ENCODE data around the gene EPB41L5. TPM values are rescaled to one million over a fixed set of nuclear protein-coding genes. Genes with fewer than 3 reads are reported as not detected.

Gene EPB41L5
- total RNA-seq, 1 experiment from 2014 or later = 83.0 TPM

DNA sequence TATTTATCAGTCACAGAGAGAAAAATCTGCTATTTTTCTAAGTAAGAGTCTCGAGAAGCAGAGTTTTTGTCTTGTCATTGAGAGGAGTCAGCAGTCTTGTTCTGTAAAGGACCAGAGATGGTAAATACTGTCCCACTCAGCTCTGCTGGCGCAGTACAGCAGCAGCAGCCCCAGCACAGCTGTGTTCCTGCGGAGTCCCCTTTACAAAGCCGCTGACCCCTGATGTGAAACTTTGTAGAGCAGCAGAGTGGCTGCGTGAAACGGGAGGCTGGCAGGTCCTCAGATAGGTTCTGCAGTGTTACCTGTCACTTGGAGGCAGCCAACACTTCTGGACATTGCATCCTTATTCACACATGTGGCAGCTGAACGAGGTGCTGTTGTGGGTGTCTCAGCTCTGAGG, 165.1 kb downstream of the EPB41L5 start:
- Histone ChIP-seq H3K4me3 (ENCODE audit: low read depth, low read length) (no peak overlapping the region), H3K4me1 (no peaks in the 10 kb centered on the region), H3K36me3 (ENCODE audit: control insufficient read depth, insufficient read depth, low read length) (peaks cover 2% of the 10 kb centered on the region), H3K9me3 (no peaks in the 10 kb centered on the region), H3K27me3 (replicated peaks; ENCODE audit: control insufficient read depth, insufficient read depth, low read length) (no peaks in the 10 kb centered on the region; the same call in 1 of the 2 replicates)
- ChIA-PET POLR2A (no interaction called here), CTCF (no interaction called here)
- no peak overlapping the region for H3K4me3 Mint-ChIP-seq (ENCODE audit: unreplicated experiment)
- BruUV-seq (replicated peaks) = no TSS peak
- H3K36me3 Mint-ChIP-seq (ENCODE audit: insufficient read depth, unreplicated experiment) = peaks cover 31% of the 10 kb centered on the region
- TF ChIP-seq, protein P1, sequence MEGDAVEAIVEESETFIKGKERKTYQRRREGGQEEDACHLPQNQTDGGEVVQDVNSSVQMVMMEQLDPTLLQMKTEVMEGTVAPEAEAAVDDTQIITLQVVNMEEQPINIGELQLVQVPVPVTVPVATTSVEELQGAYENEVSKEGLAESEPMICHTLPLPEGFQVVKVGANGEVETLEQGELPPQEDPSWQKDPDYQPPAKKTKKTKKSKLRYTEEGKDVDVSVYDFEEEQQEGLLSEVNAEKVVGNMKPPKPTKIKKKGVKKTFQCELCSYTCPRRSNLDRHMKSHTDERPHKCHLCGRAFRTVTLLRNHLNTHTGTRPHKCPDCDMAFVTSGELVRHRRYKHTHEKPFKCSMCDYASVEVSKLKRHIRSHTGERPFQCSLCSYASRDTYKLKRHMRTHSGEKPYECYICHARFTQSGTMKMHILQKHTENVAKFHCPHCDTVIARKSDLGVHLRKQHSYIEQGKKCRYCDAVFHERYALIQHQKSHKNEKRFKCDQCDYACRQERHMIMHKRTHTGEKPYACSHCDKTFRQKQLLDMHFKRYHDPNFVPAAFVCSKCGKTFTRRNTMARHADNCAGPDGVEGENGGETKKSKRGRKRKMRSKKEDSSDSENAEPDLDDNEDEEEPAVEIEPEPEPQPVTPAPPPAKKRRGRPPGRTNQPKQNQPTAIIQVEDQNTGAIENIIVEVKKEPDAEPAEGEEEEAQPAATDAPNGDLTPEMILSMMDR (IDR thresholded peaks at IDR 0.05; ENCODE audit: insufficient read depth in 1 of 2, low read depth in 1 of 2, low read length in 1 of 2, severe bottlenecking in 1 of 2, unreplicated experiment in 1 of 2) = no peak
- no peaks in the 10 kb centered on the region for H3K27me3 Mint-ChIP-seq (ENCODE audit: insufficient read depth, unreplicated experiment)
- intact Hi-C loops (cut with micrococcal nuclease; ENCODE audit: unreplicated experiment) = loop anchor here (10.0 kb wide), 2 partner anchors 233 to 353 kb away; no protein-coding TSS in a partner anchor
- H3K9me3 Mint-ChIP-seq (ENCODE audit: unreplicated experiment) = no peaks in the 10 kb centered on the region
- no peak for DNase-seq
- no peaks in the 10 kb centered on the region for H3K4me1 Mint-ChIP-seq (ENCODE audit: low read depth, unreplicated experiment)
- no peak overlapping the region for H3K27ac Mint-ChIP-seq (ENCODE audit: unreplicated experiment)

DNA sequence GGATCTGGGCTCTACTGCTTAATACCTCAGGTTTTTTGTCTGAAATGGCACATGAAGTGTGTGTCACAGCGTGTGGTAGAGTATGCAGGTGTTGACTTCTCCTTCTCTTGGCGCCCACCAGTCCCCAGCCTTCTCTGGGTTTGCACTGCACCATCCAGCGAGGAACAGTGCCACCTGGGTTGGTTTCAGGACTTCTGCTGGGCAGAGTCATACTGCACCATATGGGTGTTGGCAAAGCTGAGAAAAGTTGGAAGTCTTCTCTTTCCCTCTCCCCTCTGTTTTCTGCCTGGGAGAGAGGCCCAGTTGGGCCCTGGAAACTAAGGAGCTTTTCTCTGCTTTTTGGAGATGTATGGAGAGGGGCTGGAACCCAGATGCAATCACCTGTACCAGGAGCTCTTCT, 166.5 kb downstream of the EPB41L5 start:
- H3K4me1 Mint-ChIP-seq (ENCODE audit: low read depth, unreplicated experiment) = no peaks in the 10 kb centered on the region
- H3K9me3 Mint-ChIP-seq (ENCODE audit: unreplicated experiment) = no peaks in the 10 kb centered on the region
- DNase-seq = no peak
- TF ChIP-seq, protein P1 (IDR thresholded peaks at IDR 0.05; ENCODE audit: insufficient read depth in 1 of 2, low read depth in 1 of 2, low read length in 1 of 2, severe bottlenecking in 1 of 2, unreplicated experiment in 1 of 2) = no peak
- no peaks in the 10 kb centered on the region; the same call in 1 of the 2 replicates for H3K27me3 ChIP-seq (replicated peaks; ENCODE audit: control insufficient read depth, insufficient read depth, low read length)
- peaks cover 41% of the 10 kb centered on the region for H3K36me3 Mint-ChIP-seq (ENCODE audit: insufficient read depth, unreplicated experiment)
- no peak overlapping the region for H3K4me3 Mint-ChIP-seq (ENCODE audit: unreplicated experiment)
- POLR2A ChIA-PET = no interaction called here
- CTCF ChIA-PET = no interaction called here
- no TSS peak for BruUV-seq (replicated peaks)
- no peak overlapping the region for H3K4me3 ChIP-seq (ENCODE audit: low read depth, low read length)
- peaks cover 2% of the 10 kb centered on the region for H3K36me3 ChIP-seq (ENCODE audit: control insufficient read depth, insufficient read depth, low read length)
- intact Hi-C loops (cut with micrococcal nuclease; ENCODE audit: unreplicated experiment) = loop anchor here (10.0 kb wide), 2 partner anchors 235 to 355 kb away; no protein-coding TSS in a partner anchor
- no peaks in the 10 kb centered on the region for H3K27me3 Mint-ChIP-seq (ENCODE audit: insufficient read depth, unreplicated experiment)
- no peak overlapping the region for H3K27ac Mint-ChIP-seq (ENCODE audit: unreplicated experiment)
- H3K9me3 ChIP-seq = no peaks in the 10 kb centered on the region
- no peaks in the 10 kb centered on the region for H3K4me1 ChIP-seq

DNA sequence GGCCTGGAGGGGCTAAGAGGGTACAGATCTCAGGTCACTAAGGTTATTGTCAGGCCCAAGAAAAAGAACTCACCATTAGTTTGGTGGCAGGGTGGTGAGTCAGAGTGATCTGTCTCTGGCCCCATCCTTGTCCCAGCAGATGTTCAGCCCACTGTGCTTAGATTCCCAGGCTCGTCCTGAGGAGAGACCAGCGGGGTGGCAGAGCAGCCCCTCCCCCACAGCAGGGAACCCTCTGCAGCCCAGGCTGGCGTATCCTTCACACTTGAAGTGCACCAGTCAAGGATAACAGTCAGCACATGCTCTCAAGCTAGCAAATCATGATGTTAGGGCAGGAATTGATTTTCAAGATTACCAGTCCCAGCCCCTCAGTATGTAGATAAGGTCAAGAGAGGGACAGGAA, 167.2 kb downstream of the EPB41L5 start:
- Histone ChIP-seq H3K4me1 (no peaks in the 10 kb centered on the region), H3K27me3 (replicated peaks; ENCODE audit: control insufficient read depth, insufficient read depth, low read length) (no peaks in the 10 kb centered on the region; the same call in 1 of the 2 replicates), H3K36me3 (ENCODE audit: control insufficient read depth, insufficient read depth, low read length) (peaks cover 2% of the 10 kb centered on the region), H3K9me3 (no peaks in the 10 kb centered on the region), H3K4me3 (ENCODE audit: low read depth, low read length) (no peak overlapping the region)
- no peak overlapping the region for H3K27ac Mint-ChIP-seq (ENCODE audit: unreplicated experiment)
- H3K36me3 Mint-ChIP-seq (ENCODE audit: insufficient read depth, unreplicated experiment) = peaks cover 37% of the 10 kb centered on the region
- no TSS peak for BruUV-seq (replicated peaks)
- CTCF ChIA-PET = no interaction called here
- H3K4me1 Mint-ChIP-seq (ENCODE audit: low read depth, unreplicated experiment) = no peaks in the 10 kb centered on the region
- TF ChIP-seq, protein P1 (IDR thresholded peaks at IDR 0.05; ENCODE audit: insufficient read depth in 1 of 2, low read depth in 1 of 2, low read length in 1 of 2, severe bottlenecking in 1 of 2, unreplicated experiment in 1 of 2) = no peak
- DNase-seq = no peak
- no peaks in the 10 kb centered on the region for H3K9me3 Mint-ChIP-seq (ENCODE audit: unreplicated experiment)
- POLR2A ChIA-PET = no interaction called here
- intact Hi-C loops (cut with micrococcal nuclease; ENCODE audit: unreplicated experiment) = no loop called here
- no peaks in the 10 kb centered on the region for H3K27me3 Mint-ChIP-seq (ENCODE audit: insufficient read depth, unreplicated experiment)
- H3K4me3 Mint-ChIP-seq (ENCODE audit: unreplicated experiment) = no peak overlapping the region
